KMS-11 (cell line): ENCODE measurements around the gene FCHSD2.

ENCODE experiments used
- H2AFZ ChIP-seq: fragments of 200-600 bp; sonication (generic); 2 replicates; pipeline ENCODE4 v1.6.1; 2016; ENCODE audit warnings: antibody characterized with exemption, mixed run types, low read depth
- H3K27ac ChIP-seq: fragments of 200-600 bp; sonication (generic); 2 replicates; pipeline ENCODE4 v1.6.1; 2016; ENCODE audit warnings: mild to moderate bottlenecking, mixed run types
- H3K27me3 ChIP-seq: fragments of 200-600 bp; sonication (generic); 2 replicates; pipeline ENCODE4 v1.6.1; 2017; ENCODE audit warnings: mild to moderate bottlenecking, low read depth, mixed run types, moderate library complexity; ENCODE audit not compliant: insufficient read depth
- H3K36me3 ChIP-seq: fragments of 200-600 bp; sonication (generic); 2 replicates; pipeline ENCODE4 v1.6.1; 2017; ENCODE audit warnings: mild to moderate bottlenecking, mixed run types; ENCODE audit not compliant: insufficient read depth
- H3K4me1 ChIP-seq: fragments of 200-600 bp; sonication (generic); 2 replicates; pipeline ENCODE4 v1.6.1; 2016; ENCODE audit warnings: mild to moderate bottlenecking, low read depth, mixed run types; ENCODE audit not compliant: poor library complexity, severe bottlenecking
- H3K4me2 ChIP-seq: fragments of 200-600 bp; sonication (generic); 2 replicates; pipeline ENCODE4 v1.7.0; 2016; ENCODE audit warnings: mild to moderate bottlenecking, mixed run types
- H3K4me3 ChIP-seq: fragments of 200-600 bp; sonication (generic); IDR thresholded peaks from 2 replicates; pipeline ENCODE4 v1.6.1; 2017; ENCODE audit warnings: low read depth, low read length, mixed read lengths; ENCODE audit not compliant: insufficient read depth
- H3K79me2 ChIP-seq: fragments of 200-600 bp; sonication (generic); 2 replicates; pipeline ENCODE4 v1.6.1; 2016; ENCODE audit warnings: low read depth, mixed run types; ENCODE audit not compliant: insufficient read depth
- H3K9ac ChIP-seq: fragments of 200-600 bp; sonication (generic); 2 replicates; pipeline ENCODE4 v1.6.1; 2016; ENCODE audit warnings: mild to moderate bottlenecking, mixed run types
- H4K20me1 ChIP-seq: fragments of 200-600 bp; sonication (generic); 2 replicates; pipeline ENCODE4 v1.6.1; 2016; ENCODE audit warnings: mild to moderate bottlenecking, mixed run types; ENCODE audit not compliant: insufficient read depth
- CTCF ChIP-seq: fragments of 200-600 bp; sonication (generic); conservative IDR thresholded peaks from 2 replicates; pipeline ENCODE4 v1.6.1; 2017; ENCODE audit warnings: low read depth, mild to moderate bottlenecking, antibody characterized with exemption, low read length, moderate library complexity, mixed read lengths

FCHSD2 gene

GRCh38 chr11:73117071-73117470 lies 25.0 kb downstream of the FCHSD2 start:
- Histone ChIP-seq H3K9ac (no peak overlapping the region), H3K4me2 (no peak overlapping the region), H3K27ac (no peak overlapping the region), H2AFZ (no peak overlapping the region), H3K27me3 (no peaks in the 10 kb centered on the region), H3K79me2 (no peaks in the 10 kb centered on the region), H4K20me1 (no peaks in the 10 kb centered on the region), H3K4me1 (no peaks in the 10 kb centered on the region), H3K4me3 (no peak overlapping the region), H3K36me3 (no peaks in the 10 kb centered on the region)
- TF ChIP-seq CTCF: no peak

- H3K27ac ChIP-seq: no peak overlapping the region
- H3K4me3 ChIP-seq: no peak overlapping the region
- H3K4me1 ChIP-seq: no peaks in the 10 kb centered on the region
- no peak overlapping the region for H3K9ac ChIP-seq
- H3K79me2 ChIP-seq: no peaks in the 10 kb centered on the region
- no peaks in the 10 kb centered on the region for H3K27me3 ChIP-seq
- no peak for TF ChIP-seq CTCF
- no peak overlapping the region for H2AFZ ChIP-seq
- H4K20me1 ChIP-seq: no peaks in the 10 kb centered on the region
- H3K4me2 ChIP-seq: no peak overlapping the region
- H3K36me3 ChIP-seq: no peaks in the 10 kb centered on the region
Observed at GRCh38 chr11:73116636-73117035, 25.5 kb downstream of the FCHSD2 start.

- H3K79me2 ChIP-seq: no peaks in the 10 kb centered on the region
- no peak overlapping the region for H2AFZ ChIP-seq
- TF ChIP-seq CTCF: no peak
- H3K27ac ChIP-seq: no peak overlapping the region
- no peaks in the 10 kb centered on the region for H3K4me1 ChIP-seq
- H3K4me3 ChIP-seq: no peak overlapping the region
- H3K27me3 ChIP-seq: no peaks in the 10 kb centered on the region
- H3K36me3 ChIP-seq: no peaks in the 10 kb centered on the region
- H3K9ac ChIP-seq: no peak overlapping the region
- no peaks in the 10 kb centered on the region for H4K20me1 ChIP-seq
- H3K4me2 ChIP-seq: no peak overlapping the region
Observed at GRCh38 chr11:73114835-73115220, 27.3 kb downstream of the FCHSD2 start.

GRCh38 chr11:73114110-73114834 lies 27.8 kb downstream of the FCHSD2 start:
- H3K79me2 ChIP-seq: no peaks in the 10 kb centered on the region
- H4K20me1 ChIP-seq: no peaks in the 10 kb centered on the region
- no peak overlapping the region for H3K27ac ChIP-seq

More at GRCh38 chr11:73114110-73114834, 27.8 kb downstream of the FCHSD2 start:
- Histone ChIP-seq H3K4me2 (no peak overlapping the region), H2AFZ (no peak overlapping the region), H3K9ac (no peak overlapping the region), H3K4me1 (no peaks in the 10 kb centered on the region), H3K36me3 (no peaks in the 10 kb centered on the region), H3K27me3 (no peaks in the 10 kb centered on the region), H3K4me3 (no peak overlapping the region)
- TF ChIP-seq CTCF: no peak
